ENCODE results near the gene FSD2. TPM values are rescaled to one million over a fixed set of nuclear protein-coding genes. Genes with fewer than 3 reads are reported as not detected.

Gene FSD2
- total and polyA plus RNA-seq, 9 donors = 0.01 to 0.05 TPM; not detected in 7

DNA sequence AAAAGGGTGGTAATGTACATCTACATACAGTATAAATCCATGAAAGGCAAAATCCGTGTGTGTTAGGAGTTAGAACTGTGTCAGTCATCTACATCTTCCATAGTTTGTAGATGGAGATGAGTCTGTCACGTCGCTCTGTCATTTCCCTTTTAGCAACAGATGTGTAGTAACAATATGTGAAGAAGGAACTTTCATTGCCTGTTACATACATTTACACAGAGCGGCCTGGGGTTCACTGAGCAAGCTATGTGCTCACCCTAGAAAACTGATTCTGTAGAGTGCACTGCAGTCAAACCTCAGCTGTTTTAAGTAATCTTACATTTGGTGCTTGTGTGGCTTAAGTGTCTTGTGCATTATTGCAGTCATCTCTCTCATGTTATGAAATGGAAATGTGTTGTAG lies 54.6 kb downstream of the FSD2 start:
- H3K9me3 ChIP-seq = no peaks in the 10 kb centered on the region
- no peaks in the 10 kb centered on the region for H3K27me3 ChIP-seq
- no peak for DNase-seq
- 40 to 45% (median 40%) methylated on average over 4 of the region's 4 CpGs for WGBS, 3 donors
- peaks cover 11% of the 10 kb centered on the region for H3K4me1 ChIP-seq (ENCODE audit: insufficient read depth)
- TF ChIP-seq POLR2A (IDR thresholded peaks at IDR 0.05) (no peak), EP300 (IDR thresholded peaks at IDR 0.05) (no peak)
- TF ChIP-seq, protein P1, sequence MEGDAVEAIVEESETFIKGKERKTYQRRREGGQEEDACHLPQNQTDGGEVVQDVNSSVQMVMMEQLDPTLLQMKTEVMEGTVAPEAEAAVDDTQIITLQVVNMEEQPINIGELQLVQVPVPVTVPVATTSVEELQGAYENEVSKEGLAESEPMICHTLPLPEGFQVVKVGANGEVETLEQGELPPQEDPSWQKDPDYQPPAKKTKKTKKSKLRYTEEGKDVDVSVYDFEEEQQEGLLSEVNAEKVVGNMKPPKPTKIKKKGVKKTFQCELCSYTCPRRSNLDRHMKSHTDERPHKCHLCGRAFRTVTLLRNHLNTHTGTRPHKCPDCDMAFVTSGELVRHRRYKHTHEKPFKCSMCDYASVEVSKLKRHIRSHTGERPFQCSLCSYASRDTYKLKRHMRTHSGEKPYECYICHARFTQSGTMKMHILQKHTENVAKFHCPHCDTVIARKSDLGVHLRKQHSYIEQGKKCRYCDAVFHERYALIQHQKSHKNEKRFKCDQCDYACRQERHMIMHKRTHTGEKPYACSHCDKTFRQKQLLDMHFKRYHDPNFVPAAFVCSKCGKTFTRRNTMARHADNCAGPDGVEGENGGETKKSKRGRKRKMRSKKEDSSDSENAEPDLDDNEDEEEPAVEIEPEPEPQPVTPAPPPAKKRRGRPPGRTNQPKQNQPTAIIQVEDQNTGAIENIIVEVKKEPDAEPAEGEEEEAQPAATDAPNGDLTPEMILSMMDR (IDR thresholded peaks at IDR 0.05) = no peak
- H3K36me3 ChIP-seq = no peaks in the 10 kb centered on the region
- H3K27ac ChIP-seq = no peak overlapping the region
- H3K4me3 ChIP-seq = peak overlapping the region; percentile 71
- intact Hi-C loops (cut with DNase I) = loop anchor here in 1 of 4 donors (10.0 kb wide), 1 partner anchor 223 kb away; no protein-coding TSS in a partner anchor

DNA sequence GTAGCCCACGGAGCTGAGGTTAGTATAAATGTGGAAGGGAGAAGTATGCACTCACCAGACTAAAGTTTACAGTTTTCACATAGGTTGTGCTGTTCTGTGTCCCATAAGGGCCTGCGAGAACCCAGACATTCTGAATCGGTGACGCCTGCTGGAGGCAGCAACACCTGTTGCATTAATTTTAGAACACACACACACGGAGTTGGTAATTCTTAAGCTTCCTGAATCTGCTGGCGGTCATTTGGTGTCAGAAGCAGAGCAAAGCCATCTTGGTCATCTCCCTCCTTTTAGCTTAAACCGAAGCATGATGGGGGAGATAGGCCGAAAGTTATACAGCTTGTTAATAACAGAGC lies 55.1 kb downstream of the FSD2 start:
- intact Hi-C loops (cut with DNase I) = loop anchor here in 1 of 4 donors (10.0 kb wide), 1 partner anchor 224 kb away; no protein-coding TSS in a partner anchor
- no peak for DNase-seq
- 0 to 2% (median 1%) methylated on average over 8 of the region's 8 CpGs for WGBS, 3 donors
- H3K27me3 ChIP-seq = no peaks in the 10 kb centered on the region
- H3K4me1 ChIP-seq (ENCODE audit: insufficient read depth) = peaks cover 11% of the 10 kb centered on the region
- H3K4me3 ChIP-seq = peak overlapping the region; percentile 71
- TF ChIP-seq POLR2A (IDR thresholded peaks at IDR 0.05) (no peak), EP300 (IDR thresholded peaks at IDR 0.05) (no peak)
- TF ChIP-seq, protein P1 (IDR thresholded peaks at IDR 0.05) = no peak
- H3K27ac ChIP-seq = peak overlapping the region in 1 of 2 donors; percentile 63
- H3K9me3 ChIP-seq = no peaks in the 10 kb centered on the region
- no peaks in the 10 kb centered on the region for H3K36me3 ChIP-seq

DNA sequence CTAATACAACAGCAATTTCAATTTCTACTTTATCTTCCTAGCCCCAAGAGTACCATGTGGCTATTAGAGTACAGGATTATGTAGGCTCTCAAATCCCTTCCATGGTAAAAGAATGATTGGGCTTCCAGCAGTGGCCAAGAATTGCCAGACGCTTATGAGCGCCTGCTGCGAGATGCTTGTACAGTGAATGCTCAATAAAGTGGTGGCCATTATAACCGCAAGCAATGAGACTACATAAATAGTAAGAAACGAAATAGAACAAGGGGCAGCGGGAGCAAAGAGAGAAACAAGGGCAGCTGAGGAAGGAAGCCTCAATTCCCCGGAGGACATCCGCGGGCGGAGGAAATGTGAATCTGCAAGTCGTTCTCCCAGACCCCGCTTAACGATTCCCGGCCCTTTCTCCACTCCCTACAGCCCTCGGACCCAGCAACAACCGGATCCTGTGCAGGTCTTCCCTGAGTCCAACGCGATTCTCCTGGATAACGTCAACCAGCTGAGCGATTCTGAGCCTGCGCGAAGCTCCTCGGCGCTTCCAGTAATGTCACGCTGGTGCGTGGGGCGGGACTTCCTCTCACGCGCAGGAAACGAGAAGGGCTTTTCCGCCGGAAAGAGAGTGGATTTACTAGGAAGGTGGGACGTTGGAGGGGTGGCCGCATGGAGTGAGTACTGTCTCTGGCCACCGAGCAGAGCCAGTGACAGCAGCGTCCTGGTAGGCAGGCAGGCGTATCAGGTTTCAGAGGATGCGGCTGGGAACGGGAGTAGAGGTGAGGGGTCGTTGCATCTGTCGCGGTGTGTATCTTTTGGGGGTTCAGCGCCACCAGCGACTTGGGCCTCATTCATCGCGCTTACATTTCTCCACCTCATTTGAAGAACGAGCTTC lies 55.7 kb downstream of the FSD2 start:
- Histone ChIP-seq H3K27ac (peak overlapping the region; percentile 55 to 63), H3K36me3 (no peaks in the 10 kb centered on the region), H3K4me1 (ENCODE audit: insufficient read depth) (peaks cover 11% of the 10 kb centered on the region), H3K9me3 (no peaks in the 10 kb centered on the region), H3K27me3 (no peaks in the 10 kb centered on the region), H3K4me3 (peak overlapping the region; percentile 71)
- intact Hi-C loops (cut with DNase I) = loop anchor here in 1 of 4 donors (10.0 kb wide), 1 partner anchor 225 kb away; no protein-coding TSS in a partner anchor
- TF ChIP-seq POLR2A (IDR thresholded peaks at IDR 0.05) (peak; percentile 72), EP300 (IDR thresholded peaks at IDR 0.05) (no peak)
- WGBS, 3 donors = 0 to 1% (median 0%) methylated on average over 47 of the region's 47 CpGs
- DNase-seq = peak; percentile 86 to 92 (median 88)

DNA sequence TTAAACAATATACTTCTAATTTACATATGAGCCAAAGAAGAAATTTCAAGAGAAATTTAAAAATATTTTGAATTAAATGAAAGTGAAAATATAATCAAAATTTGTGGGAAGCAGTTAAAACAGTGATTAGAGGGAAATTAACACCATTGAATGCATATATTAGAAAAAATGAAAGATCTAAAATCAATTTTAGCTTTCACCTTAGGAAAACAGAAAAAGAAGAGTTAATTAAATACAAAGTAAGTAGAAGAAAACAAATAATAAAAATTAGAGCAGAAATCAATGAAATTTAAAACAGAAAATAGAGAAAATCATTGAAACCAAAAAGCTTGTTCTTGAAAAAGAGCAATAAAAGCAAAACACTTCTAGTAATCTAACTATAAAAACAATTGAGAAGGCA lies 57.6 kb downstream of the FSD2 start:
- no peaks in the 10 kb centered on the region for H3K36me3 ChIP-seq
- DNase-seq = no peak
- H3K9me3 ChIP-seq = no peaks in the 10 kb centered on the region
- H3K27me3 ChIP-seq = no peaks in the 10 kb centered on the region
- intact Hi-C loops (cut with DNase I) = no loop called here
- H3K4me3 ChIP-seq = no peak overlapping the region
- TF ChIP-seq, protein P1 (IDR thresholded peaks at IDR 0.05) = no peak
- peaks cover 11% of the 10 kb centered on the region for H3K4me1 ChIP-seq (ENCODE audit: insufficient read depth)
- H3K27ac ChIP-seq = no peak overlapping the region

DNA sequence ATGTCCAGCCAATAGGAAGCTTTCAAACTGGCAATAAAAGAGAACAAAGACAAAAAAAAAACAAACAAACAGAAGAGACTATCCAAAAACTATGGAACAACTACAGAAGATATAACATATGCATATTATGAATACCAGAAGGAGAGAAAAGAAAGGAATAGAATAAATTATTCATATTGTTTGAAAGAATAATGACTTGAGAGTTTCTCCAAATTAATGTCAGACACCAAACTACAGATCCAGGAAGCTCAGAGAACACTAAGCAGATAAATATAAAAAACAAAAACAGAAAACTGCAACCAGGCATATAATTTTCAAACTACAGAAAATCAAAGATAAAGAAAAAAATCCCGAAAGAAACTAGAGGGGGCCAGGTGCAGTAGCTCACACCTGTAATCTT lies 62.1 kb downstream of the FSD2 start:
- 82 to 92% (median 84%) methylated on average over 1 of the region's 1 CpG for WGBS, 3 donors
- intact Hi-C loops (cut with DNase I) = no loop called here
- H3K36me3 ChIP-seq = no peaks in the 10 kb centered on the region

More for the DNA sequence above, 62.1 kb downstream of the FSD2 start:
- H3K27me3 ChIP-seq = no peaks in the 10 kb centered on the region
- TF ChIP-seq EP300 (IDR thresholded peaks at IDR 0.05) (no peak), POLR2A (IDR thresholded peaks at IDR 0.05) (no peak)
- TF ChIP-seq, protein P1 (IDR thresholded peaks at IDR 0.05) = no peak
- no peaks in the 10 kb centered on the region for H3K4me1 ChIP-seq (ENCODE audit: insufficient read depth)
- DNase-seq = no peak
- H3K9me3 ChIP-seq = no peaks in the 10 kb centered on the region
- no peak overlapping the region for H3K27ac ChIP-seq
- no peak overlapping the region for H3K4me3 ChIP-seq

Data from ovary (tissue), 9 donors.